Eye (tissue), 1 donor: ENCODE data around the gene RGS8.
A peak's percentile ranks its signal among the peaks of the same experiment; 100 is the strongest.

Source experiments
- DNase-seq: peaks from one replicate; pipeline ENCODE4 v3.0.0-alpha.2; 2015

The RGS8 gene, protein sequence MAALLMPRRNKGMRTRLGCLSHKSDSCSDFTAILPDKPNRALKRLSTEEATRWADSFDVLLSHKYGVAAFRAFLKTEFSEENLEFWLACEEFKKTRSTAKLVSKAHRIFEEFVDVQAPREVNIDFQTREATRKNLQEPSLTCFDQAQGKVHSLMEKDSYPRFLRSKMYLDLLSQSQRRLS

DNA sequence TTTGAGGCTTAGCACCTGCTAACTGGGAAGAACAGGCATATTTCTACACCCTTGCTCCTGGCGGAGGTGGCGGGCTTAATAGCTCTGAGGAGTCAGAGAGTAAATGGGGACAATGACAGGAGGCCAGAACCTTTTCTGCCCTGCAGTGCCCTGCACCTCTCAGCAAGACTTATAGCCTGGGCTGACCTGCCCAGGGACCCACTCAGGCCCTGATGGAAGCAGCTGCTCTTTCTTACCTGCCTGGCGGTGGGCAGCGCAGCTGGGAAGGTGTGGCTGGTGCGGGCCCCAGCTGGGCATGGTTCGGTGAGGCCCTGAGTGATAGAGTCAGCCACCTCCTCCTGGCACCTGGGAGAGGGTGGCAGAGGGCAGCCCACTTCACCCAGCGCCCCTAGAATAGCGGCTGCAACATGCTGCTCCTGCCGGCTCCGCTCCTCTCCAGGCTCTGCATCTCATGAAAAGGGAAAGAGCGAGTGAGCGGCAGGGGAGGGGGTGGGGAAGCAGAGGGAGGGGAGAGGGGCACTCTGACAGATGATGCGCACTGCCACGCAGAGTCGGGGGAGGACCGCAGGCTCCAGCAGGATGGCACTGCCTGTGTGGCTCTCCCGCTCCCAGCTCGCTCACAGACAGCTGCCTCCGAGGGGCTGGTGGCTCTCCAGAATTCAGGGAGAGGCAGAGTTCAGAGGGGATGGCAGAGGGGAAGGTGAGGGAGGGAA lies at the start of gene RGS8:
RGS8 (minus strand) TSS at position 472 of the 713 bp plus-strand sequence. CDS start 14,938 bp downstream, outside the sequence.
- DNase-seq = peak; percentile 75

DNA sequence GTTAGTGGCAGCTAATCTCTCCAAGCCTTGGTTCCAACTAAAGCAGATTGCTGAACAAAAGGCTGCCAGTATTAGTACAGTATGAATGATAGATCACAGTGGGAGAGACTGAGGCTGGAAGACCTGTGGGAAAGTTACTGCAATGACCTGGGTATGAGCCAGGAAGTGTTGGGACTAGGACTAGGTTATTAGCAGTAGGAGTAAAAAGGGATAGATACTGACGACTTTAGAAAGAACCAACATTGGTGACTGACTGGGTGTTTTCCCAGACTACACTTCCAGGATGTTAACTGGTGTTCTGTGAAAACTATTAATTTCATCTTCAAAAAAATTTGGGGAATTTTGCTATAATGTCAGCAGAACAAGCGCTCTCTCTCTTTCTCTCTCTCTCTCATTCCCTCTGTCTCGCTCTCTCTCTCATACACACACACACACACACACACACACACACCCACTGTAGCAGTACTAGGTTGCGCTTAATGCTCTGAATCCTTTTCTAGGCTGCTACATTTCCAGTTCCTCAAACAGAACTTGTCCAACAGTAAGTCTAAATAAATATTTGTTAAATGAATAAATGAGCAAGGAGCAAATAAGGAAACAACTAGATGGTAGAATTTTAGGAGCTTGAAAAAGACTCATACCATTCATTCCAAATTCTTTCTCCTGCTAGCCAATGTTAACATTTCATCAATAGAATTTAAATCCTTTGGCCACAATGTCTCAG lies 47.6 kb upstream of the RGS8 start:
- peak; percentile 7 for DNase-seq

DNA sequence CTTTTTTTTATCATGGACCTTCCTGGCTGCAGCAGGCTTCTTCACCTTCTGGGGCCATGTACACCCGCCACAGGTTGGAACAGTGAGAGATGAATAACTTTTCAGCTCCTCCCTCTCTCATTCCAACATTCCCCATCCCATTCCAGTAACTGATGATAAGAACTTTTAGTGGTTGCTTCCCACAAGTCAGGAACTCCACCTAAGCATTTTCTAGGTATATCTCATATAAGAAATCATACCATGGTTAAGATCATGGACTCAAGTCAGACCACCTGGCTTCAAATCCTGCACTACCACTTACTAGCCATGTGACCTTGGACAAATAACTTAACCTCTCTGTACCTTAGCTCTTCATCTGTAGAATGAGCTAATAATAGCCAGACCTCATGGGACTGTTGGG lies 42.5 kb upstream of the RGS8 start:
- no peak for DNase-seq

DNA sequence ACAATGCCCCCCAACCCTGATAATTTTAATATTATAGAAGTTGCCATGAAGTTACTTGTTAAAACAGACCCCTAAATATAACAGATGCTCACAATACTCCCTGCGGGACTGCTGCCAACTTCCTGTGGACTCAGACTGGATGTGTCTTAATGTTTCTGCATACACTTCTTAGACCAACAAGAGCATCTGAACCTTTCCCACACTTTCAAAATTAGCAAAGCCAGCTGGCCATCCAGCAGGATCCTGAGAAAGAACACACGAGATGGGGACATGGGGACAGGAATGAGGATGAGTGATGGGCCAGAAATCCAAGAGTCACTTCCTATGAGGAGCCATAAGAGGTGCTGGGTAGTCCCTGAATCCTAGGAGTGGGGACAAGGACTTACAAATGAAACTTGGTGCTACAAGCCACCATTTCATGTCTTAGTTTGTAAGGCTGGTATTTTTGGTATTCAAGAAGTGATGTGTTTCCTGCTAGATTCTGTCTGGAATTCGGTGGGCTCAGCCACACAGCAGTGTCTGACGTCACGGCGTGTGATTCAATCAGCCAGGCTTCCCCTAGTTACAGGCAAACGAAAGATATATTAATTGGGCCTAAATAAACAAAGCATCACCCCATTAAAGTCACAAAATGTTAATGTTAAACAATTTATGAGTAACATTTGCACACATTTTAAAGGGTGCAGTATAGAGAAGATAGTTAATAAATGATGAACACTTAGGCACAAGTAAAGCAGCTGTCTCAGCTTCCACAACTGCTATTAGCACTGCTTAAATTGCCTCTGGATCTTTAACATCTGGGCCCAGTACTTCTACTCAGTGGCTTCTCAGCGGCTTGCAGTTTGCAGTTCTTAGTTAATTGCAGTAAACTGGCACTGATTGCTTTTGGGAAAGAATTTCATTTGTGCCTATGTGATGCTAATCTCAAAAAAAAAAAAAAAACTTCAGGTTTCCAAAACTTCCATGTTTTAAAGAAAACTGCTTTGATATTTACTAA lies 41.2 kb upstream of the RGS8 start:
- peak; percentile 29 for DNase-seq

DNA sequence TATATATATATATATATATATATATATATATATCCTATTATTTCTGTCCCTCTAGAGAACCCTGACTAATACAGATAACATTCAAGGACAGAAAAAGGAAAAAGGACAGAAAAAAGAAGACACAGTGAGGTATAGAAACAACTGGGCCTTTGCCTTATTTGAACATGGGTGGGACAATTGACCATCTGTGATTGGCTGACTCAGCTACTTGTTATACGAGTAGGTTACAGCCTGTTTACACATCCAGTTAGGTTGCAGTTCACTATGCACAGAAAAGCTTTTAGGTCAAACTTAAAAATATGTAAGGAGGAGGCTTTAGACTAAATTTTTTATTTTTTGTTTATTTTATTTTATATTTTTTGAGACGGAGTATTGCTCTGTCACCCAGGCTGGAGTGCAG lies 39.8 kb upstream of the RGS8 start:
- no peak for DNase-seq

DNA sequence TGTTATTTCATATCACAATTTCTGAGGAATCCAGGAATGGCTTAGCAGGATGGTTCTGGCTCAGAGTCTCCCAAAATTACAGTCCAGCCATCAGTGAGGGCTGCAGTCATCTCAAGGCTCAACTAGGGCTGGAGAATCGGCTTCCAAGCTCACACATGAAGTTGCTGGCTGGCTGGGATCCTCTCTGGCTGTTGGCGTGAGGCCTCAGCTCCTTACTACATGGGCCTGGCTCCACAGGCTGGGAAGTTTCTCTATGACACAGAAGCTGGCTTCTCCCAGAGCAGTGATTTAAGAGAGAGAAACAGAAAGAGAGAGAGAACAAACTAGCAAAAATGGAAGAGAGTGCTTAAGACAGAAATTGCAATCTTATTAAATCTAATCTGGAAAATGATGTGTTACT lies 38.8 kb upstream of the RGS8 start:
- DNase-seq = no peak

DNA sequence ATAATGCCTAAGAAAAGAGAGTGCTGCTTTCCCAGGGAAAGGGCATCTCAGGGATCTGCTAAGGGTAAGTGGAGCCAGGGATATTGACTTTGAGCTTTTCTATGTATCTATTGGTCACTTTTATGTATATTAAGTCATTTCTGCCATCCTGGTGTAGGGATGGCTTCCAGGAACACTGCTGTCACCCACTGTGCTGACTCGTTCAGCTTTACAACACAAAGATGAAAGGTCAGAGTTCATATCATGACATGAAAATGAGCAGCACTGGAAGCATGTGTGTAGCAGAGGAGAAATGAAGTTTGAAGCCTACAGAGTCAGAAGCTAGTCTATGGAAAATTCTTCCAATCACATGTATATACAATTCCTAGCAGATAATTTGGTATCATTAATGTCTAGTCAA lies 37.1 kb upstream of the RGS8 start:
- no peak for DNase-seq

DNA sequence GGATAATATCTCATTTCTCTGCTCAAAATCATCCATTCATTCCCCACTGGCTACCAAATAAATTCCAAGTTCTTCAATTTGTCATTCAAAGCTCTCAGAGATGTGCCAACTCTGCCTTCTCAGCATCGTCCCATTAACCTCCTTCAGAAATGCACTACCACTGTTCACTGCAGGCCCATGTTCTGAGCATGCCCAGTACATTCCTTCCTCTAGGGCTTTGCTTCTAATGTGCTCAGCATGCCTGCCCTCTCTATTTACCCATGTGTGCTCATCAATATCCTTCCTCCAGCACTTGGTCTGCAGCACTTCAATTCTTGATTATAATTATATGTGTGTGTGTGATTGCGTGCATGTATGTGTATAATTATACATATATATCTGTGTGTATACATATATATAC lies 36.1 kb upstream of the RGS8 start:
- DNase-seq = peak; percentile 61

DNA sequence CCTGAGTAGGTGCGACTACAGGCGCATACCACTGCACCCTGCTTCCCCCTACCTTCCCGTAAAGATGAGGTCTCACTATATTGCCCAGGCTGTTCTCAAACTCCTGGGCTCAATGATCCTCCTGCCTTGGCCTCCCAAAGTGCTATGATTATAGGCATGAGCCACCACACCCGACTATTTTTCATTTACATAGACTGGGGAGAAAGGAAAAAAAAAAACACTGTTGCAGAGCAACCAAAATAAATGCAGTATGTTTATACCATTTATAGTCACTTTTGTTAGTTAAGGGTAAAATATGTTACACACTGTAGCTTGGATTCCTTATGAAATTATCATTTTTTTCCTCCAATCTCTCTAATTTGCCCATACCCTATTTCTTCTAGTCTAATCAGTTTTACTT lies 35.2 kb upstream of the RGS8 start:
- DNase-seq = no peak

DNA sequence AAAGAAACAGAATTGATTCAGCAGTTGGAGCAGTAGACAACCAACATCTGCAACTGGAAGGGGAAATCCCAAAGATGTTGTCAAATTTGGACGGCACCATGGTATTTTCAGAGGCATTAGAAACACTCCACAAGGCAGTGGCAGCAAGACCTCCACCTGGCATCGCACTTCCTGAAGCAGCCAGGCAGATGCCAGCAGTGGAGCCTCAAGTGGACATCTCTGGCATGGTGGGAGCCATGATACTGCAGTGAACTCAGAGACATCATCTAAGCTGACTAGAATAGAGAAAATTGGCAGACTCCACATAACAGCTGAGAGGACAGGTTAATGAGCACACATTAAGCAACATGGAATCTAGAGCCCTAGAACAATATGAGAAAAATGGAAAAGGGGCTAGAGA lies 33.9 kb upstream of the RGS8 start:
- DNase-seq = no peak

DNA sequence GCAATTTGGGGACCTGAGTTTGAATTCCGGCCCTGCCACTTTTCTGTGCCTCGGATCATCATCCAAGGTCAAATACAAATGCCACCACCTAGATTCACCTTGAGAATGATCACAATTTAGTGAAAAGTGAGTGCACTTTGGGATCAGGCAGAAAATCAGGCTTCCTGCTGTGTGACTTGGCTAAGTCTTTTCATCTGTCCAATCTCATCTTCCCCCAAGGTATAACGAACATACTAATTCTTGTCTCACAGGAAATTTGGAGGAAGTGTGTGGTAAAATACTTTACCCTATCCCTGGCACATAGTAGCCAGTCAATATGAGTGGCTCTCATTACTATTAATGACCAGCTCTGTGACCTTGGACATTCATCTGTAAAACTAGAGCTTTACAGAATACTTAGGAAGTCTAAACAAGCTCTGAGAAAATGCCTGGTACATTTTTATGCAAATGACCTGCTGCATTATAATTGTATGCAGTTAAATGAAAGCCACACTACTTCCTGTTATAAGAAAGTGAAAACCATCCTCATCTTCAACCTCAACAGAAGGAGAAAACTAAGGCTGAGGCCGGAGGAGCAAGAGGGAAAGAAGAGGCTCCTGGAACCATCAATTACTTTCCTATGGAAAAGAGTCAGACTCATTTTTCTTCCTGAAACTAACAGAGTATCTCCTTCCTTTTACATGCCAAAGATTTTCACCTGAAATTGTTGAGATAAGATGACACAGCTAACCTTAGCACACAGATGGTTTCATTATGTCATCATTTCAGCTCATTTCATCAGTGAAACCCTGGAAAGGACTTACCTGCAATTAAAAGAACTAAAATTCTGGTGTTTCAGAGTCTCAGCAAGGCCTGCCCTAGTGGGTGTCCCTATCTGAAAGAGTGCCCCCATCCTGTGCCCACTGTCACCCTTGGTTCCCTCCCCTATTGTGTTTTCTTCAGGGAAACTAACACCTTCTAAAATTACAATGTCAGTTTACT lies 32.6 kb upstream of the RGS8 start:
- no peak for DNase-seq

DNA sequence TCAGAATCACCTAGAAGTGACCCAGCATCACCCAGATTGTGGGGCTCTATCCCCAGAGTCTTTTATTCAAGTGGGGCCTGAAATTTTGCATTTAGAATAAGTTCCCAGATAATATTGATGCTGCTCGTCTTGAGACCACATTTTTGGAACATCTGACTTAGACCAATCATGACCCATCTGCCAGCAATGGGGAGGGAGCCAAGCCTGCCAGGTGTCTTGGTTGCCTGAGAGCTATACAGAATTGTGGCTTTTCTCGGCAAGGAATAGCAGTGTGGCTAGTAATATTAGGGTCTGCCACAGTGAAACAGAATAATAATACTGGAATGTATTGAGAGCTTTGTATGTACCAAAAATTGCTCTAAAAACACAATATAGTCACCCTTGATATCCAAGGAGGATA lies 31.1 kb upstream of the RGS8 start:
- DNase-seq = no peak

DNA sequence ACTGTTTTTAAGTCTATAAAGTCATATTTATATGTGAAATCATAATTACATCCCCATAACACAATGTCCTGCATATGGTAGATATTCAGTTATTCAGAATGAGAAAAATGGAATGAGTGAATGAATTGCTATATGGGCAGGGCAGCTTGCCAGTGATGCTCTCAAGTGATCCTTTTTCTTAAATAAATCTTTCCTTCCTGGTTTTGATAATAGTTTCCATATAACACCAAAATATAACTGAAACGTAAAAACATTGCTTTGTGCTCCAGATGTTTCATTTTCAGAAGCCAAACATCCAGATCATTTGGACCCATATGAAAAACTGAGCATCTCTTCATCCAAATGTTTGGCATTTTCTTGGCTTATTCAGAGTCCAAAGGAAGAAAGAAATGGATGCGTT lies 30.2 kb upstream of the RGS8 start:
- no peak for DNase-seq

DNA sequence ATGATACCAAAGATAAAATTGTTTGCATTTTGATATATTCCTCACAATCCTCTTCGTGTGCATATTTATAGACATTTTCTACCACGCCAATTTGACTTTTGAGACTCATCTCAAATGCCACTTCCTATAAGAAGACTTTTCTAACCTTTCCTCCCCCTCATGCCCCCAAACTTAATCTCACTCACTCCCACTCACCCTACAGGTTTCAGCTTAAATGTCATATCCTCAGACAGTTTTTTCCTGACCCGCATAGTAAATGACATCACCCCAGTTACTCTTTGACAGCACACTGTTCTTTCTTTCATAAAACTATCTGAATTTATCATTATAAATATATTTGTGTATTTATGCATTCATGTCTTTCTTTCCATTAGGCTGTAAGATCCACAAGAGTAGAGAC lies 29.6 kb upstream of the RGS8 start:
- DNase-seq = no peak

DNA sequence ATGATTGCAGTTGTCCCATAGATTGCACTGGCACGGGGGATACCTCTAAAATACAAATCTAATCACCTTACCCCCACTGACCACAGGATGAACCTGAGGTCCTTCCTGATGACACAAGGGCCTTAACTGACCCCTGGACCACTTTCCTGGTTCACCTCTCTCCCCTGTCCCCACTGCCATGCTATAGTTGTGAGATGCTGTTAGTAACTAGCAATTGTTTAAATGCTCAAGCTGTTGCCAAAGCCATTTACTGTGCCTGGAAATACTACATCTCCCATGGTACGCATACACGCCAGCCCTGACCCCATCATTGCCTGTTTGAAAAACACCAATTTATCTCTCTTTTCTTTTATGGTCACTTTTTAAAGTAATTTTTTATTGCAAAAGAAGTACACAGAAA lies 29.1 kb upstream of the RGS8 start:
- DNase-seq = no peak

DNA sequence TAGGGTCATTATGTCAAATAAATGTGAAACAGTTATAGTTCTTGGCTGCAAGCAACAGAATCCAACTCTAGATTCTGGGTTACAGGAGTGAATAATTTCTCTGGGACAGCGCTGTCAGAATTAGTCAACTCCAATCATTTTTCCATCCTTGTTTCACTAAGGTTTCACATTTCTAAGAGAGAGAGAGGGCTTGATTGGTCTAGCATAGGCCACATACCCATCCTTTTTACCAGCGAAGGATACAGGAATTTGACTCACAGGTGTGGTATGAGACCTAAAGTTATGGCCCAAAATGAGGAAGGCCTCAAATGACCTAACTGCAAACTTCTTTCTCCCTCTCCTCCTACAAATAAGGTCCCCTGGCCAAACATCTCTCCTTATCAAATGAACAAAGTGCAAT lies 25.5 kb upstream of the RGS8 start:
- DNase-seq = no peak

DNA sequence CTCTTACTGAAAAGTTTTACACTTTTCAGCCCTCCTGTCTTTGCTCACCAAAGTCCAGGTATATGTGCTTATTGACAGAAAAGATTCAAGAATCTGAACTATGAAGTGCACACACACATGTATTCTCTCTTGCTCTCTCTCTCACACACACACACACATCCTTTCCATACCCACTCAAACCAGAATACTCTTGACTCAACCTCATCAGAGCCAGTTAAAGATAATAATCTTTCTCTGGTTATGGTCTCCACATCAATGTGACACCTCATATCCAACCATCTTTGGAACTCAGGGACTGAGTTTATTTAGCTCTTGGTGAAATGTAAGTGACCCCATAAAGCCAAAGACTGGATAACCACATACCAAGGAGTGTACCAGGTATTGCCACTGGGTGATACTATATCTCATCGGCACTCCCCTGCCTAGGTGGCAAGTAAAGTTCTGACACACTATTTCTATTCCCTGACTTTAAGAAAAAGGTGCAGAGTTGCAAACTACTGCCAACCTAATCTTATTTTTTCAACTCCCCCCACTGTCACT lies 24.9 kb upstream of the RGS8 start:
- DNase-seq = no peak

DNA sequence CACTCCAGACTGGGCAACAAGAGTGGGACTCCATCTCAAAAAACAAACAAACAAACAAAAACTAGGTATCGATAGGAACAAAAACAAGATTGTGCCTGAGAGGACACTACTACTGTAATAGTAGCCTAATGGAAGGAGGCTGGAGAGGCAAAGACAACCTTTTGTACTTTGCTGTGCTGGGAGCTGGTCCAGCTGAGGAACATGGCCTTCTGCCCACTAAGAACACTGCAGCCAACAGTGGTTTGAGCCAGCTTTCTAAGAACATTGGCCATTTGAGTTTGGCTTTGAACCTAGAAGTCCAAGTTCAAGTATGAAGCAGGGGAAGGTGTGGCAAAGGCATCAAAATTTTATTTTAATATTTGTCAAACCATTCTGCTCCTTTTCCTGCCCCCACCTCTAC lies 22.7 kb upstream of the RGS8 start:
- DNase-seq = no peak

DNA sequence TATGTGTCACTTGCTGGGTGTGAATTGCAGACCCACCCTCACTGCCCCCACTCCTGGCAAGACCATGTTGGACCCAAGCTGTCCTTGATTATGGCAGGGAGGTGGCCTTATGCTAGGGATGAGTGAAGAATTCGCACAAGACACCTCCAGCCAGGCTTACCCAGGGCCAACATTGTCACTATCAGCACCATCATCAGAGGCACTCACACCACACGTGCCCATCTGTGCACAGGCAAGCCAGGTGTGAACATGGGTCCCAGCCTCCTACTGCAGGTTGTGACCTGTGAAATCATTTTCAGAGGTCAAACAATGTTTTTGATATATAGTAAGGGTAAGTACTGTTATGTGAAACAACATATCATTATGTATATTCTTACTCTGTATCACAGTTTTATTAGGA lies 20.3 kb upstream of the RGS8 start:
- no peak for DNase-seq

DNA sequence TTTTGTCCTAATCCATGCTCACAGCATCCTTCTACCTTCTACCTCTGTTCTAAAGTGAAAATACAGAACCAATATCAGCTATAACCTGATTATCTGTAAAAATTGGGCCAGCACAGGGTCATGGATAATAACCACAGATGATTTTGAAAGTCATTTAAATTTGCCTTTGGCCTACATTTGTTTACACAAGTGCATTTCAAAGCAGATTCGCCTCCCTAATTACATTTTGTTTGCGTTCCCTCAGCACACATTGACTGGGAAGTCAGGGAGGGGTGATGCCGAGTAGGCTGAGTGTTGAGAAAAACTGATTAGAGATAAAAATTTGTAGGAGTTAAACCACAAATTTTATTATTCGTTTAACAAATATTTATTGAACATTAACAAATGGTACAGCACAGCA lies 19.2 kb upstream of the RGS8 start:
- DNase-seq = no peak

DNA sequence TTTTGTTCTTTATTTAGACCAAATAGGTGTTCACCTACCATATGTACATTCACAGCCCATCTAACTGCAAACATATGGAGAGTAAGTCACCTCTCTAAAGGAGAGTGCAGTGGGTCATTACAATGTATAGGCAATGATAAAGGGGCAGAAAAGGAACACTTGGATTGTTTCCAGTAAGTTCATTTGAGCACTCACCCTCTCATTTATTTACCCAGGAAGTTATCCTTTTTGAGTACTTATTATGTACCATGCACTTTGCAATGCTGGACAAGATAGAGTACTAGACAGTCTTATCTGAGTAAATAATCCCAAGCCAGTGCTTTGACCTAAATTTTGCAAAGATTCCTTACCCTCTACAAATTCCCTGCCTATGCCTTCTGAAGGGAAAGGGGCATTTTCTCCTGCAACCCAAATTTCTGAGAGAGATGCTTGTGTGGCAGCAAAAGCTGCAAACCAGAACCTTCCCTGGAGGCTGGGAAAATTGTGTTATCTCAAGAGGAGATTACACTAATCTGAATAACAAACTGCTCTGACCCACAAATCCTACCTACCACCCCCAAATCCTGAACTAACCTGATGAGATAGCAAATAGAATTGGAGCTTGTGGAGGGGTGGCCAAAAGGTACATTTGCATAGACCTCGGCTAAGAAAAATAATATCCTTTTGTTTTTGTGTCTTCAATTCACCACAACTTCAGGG lies 18.6 kb upstream of the RGS8 start:
- no peak for DNase-seq
